ENCODE measurements around the gene GJB6.

GRCh38 chr13:20241593-20241992 is 9.5 kb upstream of the GJB6 start:
- TF ChIP-seq CTCF (conservative IDR thresholded peaks at IDR 0.05), result no peak
- TF ChIP-seq ZFX (IDR thresholded peaks at IDR 0.05), result no peak

All from C4-2B (cell line).